CD14-positive monocyte (primary cell): ENCODE results near the gene HTR2A. TPM values are rescaled to one million over a fixed set of nuclear protein-coding genes. Genes with fewer than 3 reads are reported as not detected.

ENCODE experiments used
- DNase-seq, 3 donors: peaks; one replicate each; pipeline ENCODE4 v3.0.0-alpha.2; 2011 to 2022
- H2AFZ ChIP-seq: 2 replicates; pipeline ENCODE4 v1.6.0; 2012; ENCODE audit warnings: mild to moderate bottlenecking, low read depth, low read length, inconsistent platforms; ENCODE audit not compliant: insufficient read depth, poor library complexity, severe bottlenecking
- H3K27ac ChIP-seq, 2 donors: 1 replicate in 1 of 2; 2 replicates in 1 of 2; pipeline ENCODE4 v1.5.1; 2012 to 2013; ENCODE audit warnings: low read length in 2 of 2, control low read depth in 1 of 2, inconsistent platforms in 1 of 2, low read depth in 1 of 2, mild to moderate bottlenecking in 1 of 2
- H3K27me3 ChIP-seq, 2 donors: one replicate each; pipeline versions ENCODE4 v1.6.0 to v1.6.1; 2011 to 2013; ENCODE audit warnings: low read length in 2 of 2; ENCODE audit not compliant: control insufficient read depth in 2 of 2, insufficient read depth in 2 of 2
- H3K36me3 ChIP-seq, 2 donors: replicated peaks in 1 of 2; 1 replicate in 1 of 2; 2 replicates in 1 of 2; pipeline versions ENCODE4 v1.5.1 to v1.6.1; 2012 to 2013; ENCODE audit warnings: low read length in 2 of 2, control low read depth in 1 of 2, inconsistent platforms in 1 of 2, mild to moderate bottlenecking in 1 of 2; ENCODE audit not compliant: insufficient read depth in 2 of 2, control insufficient read depth in 1 of 2
- H3K4me1 ChIP-seq, 2 donors: 1 replicate in 1 of 2; 2 replicates in 1 of 2; pipeline versions ENCODE4 v1.5.1 to v1.6.1; 2012 to 2013; ENCODE audit warnings: low read length in 2 of 2, control low read depth in 1 of 2, inconsistent platforms in 1 of 2, mild to moderate bottlenecking in 1 of 2, moderate library complexity in 1 of 2; ENCODE audit not compliant: insufficient read depth in 2 of 2, control insufficient read depth in 1 of 2
- H3K4me2 ChIP-seq: replicated peaks from 2 replicates; pipeline ENCODE3; 2012; ENCODE audit warnings: low read length, moderate library complexity, mild to moderate bottlenecking; ENCODE audit not compliant: poor library complexity, severe bottlenecking; ENCODE audit errors: extremely low read depth
- H3K4me3 ChIP-seq, 3 experiments: fragments of 200-600 bp in 1 of 3; sonication (generic) in 1 of 3; replicated peaks in 1 of 3; 1 replicate in 2 of 3; 2 replicates in 1 of 3; pipeline ENCODE4 v1.5.1; 2011 to 2013; ENCODE audit warnings: low read length in 3 of 3, mild to moderate bottlenecking in 3 of 3, control low read depth in 2 of 3, low read depth in 2 of 3, inconsistent platforms in 1 of 3, moderate library complexity in 1 of 3
- H3K79me2 ChIP-seq: 2 replicates; pipeline ENCODE4 v1.6.0; 2012; ENCODE audit warnings: mild to moderate bottlenecking, control low read depth, inconsistent platforms, low read length, moderate library complexity; ENCODE audit not compliant: insufficient read depth
- H3K9ac ChIP-seq: 2 replicates; pipeline ENCODE4 v1.6.0; 2017; ENCODE audit warnings: low read length, mild to moderate bottlenecking; ENCODE audit not compliant: insufficient read depth, poor library complexity, severe bottlenecking
- H3K9me3 ChIP-seq, 2 donors: replicated peaks in 1 of 2; 1 replicate in 1 of 2; 2 replicates in 1 of 2; pipeline versions ENCODE4 v1.5.1 to v1.6.1; 2012 to 2013; ENCODE audit warnings: low read length in 2 of 2, control low read depth in 1 of 2; ENCODE audit not compliant: control insufficient read depth in 1 of 2, insufficient read depth in 1 of 2
- H4K20me1 ChIP-seq: 2 replicates; pipeline ENCODE4 v1.6.0; 2012; ENCODE audit warnings: mild to moderate bottlenecking, low read length, control low read depth, moderate library complexity; ENCODE audit not compliant: insufficient read depth
- H3K27ac Mint-ChIP-seq, 7 donors: one replicate each; pipeline ENCODE4 v1.8.0; 2020; ENCODE audit warnings: mild to moderate bottlenecking in 7 of 7, mixed read lengths in 7 of 7, moderate library complexity in 6 of 7, inconsistent platforms in 2 of 7
- H3K27me3 Mint-ChIP-seq, 3 donors: one replicate each; pipeline ENCODE4 v1.8.0; 2021 to 2022; ENCODE audit warnings: low read depth in 3 of 3, mild to moderate bottlenecking in 3 of 3, mixed read lengths in 3 of 3, moderate library complexity in 3 of 3, inconsistent platforms in 1 of 3
- H3K36me3 Mint-ChIP-seq, 2 donors: one replicate each; pipeline ENCODE4 v1.8.0; 2020; ENCODE audit warnings: mixed read lengths in 2 of 2, inconsistent platforms in 1 of 2, mild to moderate bottlenecking in 1 of 2
- H3K4me1 Mint-ChIP-seq: one replicate; pipeline ENCODE4 v1.8.0; 2020; ENCODE audit warnings: mild to moderate bottlenecking, mixed read lengths
- H3K4me3 Mint-ChIP-seq, 2 donors: one replicate each; pipeline ENCODE4 v1.8.0; 2020; ENCODE audit warnings: mild to moderate bottlenecking in 2 of 2, mixed read lengths in 2 of 2, moderate library complexity in 1 of 2
- H3K9me3 Mint-ChIP-seq, 7 donors: one replicate each; pipeline ENCODE4 v1.8.0; 2020 to 2022; ENCODE audit warnings: mixed read lengths in 7 of 7, mild to moderate bottlenecking in 6 of 7, moderate library complexity in 6 of 7, inconsistent platforms in 2 of 7
- WGBS: methylation state at CpG from one replicate; pipeline ENCODE4 v1.1.5; 2013; ENCODE audit warnings: missing lambda C conversion rate; ENCODE audit not compliant: insufficient coverage; 5-methylcytosine and 5-hydroxymethylcytosine counted together
- intact Hi-C, 2 donors: fragments of 100-400 bp; cut with micrococcal nuclease; formaldehyde crosslinking; loops; one replicate each; pipeline versions ENCODE4 v1.15.0 to v1.15.1; 2023
- polyA plus RNA-seq, 3 donors: library from polyadenylated mRNA; depleted of rRNA in 1 of 3; unstranded in 2 of 3; stranded (reverse) in 1 of 3; fragments of 300-500 nt in 2 of 3; fragments of >200 nt in 1 of 3; fragmentation: Illumina TruSeq in 2 of 3; gene quantifications; 1 replicate in 2 of 3; 2 replicates in 1 of 3; pipeline ENCODE4 v1.2.3, GENCODE V29; 2012 to 2021
- TF ChIP-seq, protein P1 (sequence below): fragments of 200-600 bp; IDR thresholded peaks from one replicate; pipeline ENCODE4 v1.8.0; 2022; ENCODE audit warnings: antibody characterized with exemption, mild to moderate bottlenecking

The HTR2A gene
- polyA plus RNA-seq, 3 donors = not detected

DNA sequence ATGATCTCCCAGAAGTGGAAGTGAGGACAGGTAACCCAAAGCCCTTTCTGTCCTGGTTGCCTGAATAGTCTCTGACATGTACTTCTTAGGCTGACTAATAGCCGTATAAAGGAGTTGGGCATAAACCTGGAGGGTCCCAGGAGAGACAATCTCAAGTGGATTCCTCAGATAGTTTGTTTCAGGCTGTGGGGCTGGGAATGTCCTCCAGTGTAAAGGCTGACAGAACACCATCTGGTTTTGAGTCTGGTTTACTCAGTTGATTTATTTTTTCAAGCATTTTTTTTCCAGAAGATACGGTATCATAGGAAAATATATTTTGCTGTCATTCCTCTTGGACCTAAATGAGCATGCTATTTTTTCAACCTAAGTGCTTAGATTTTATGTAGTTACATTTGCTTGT lies 15.2 kb downstream of the HTR2A start:
- H3K79me2 ChIP-seq = no peaks in the 10 kb centered on the region
- Mint-ChIP-seq H3K36me3 (no peaks in the 10 kb centered on the region), H3K27me3 (peaks cover 0 to 1% (median 0%) of the 10 kb centered on the region in 3 donors), H3K27ac (no peak overlapping the region), H3K4me3 (no peak overlapping the region), H3K9me3 (no peaks in the 10 kb centered on the region), H3K4me1 (peaks cover 16% of the 10 kb centered on the region)
- no peak overlapping the region for H3K27ac ChIP-seq
- H4K20me1 ChIP-seq = no peaks in the 10 kb centered on the region
- no peaks in the 10 kb centered on the region for H3K27me3 ChIP-seq
- intact Hi-C loops = no loop called here
- no peak overlapping the region for H3K4me3 ChIP-seq
- no peaks in the 10 kb centered on the region for H3K4me1 ChIP-seq
- H2AFZ ChIP-seq = no peak overlapping the region
- no peak overlapping the region for H3K9ac ChIP-seq
- no peaks in the 10 kb centered on the region for H3K36me3 ChIP-seq
- no peaks in the 10 kb centered on the region for H3K9me3 ChIP-seq
- DNase-seq = no peak
- WGBS = 100% methylated on average over 1 of the region's 2 CpGs
- no peak overlapping the region for H3K4me2 ChIP-seq
- TF ChIP-seq, protein P1, sequence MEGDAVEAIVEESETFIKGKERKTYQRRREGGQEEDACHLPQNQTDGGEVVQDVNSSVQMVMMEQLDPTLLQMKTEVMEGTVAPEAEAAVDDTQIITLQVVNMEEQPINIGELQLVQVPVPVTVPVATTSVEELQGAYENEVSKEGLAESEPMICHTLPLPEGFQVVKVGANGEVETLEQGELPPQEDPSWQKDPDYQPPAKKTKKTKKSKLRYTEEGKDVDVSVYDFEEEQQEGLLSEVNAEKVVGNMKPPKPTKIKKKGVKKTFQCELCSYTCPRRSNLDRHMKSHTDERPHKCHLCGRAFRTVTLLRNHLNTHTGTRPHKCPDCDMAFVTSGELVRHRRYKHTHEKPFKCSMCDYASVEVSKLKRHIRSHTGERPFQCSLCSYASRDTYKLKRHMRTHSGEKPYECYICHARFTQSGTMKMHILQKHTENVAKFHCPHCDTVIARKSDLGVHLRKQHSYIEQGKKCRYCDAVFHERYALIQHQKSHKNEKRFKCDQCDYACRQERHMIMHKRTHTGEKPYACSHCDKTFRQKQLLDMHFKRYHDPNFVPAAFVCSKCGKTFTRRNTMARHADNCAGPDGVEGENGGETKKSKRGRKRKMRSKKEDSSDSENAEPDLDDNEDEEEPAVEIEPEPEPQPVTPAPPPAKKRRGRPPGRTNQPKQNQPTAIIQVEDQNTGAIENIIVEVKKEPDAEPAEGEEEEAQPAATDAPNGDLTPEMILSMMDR = no peak

DNA sequence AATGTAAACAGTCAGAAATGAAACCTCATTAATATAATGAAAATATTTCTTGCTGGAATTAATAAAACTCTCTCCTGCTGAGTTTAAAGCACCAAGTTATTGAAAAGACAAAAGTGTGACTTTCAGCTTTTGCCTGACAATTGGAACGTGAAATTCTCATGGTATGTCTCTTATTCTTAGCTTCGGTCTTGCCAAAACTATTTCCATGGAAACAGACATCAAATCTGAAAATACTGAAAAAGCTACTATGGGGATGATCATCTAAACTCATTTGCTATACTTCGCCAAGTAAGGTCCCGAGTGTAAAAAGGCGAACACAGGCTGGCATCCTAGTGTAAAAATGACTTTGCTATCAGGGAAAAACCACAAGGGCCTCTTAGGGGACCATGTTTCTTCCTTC lies 22.8 kb downstream of the HTR2A start:
- intact Hi-C loops = no loop called here
- WGBS = 70% methylated on average over 2 of the region's 5 CpGs
- peaks cover 0 to 5% (median 0%) of the 10 kb centered on the region in 7 donors for H3K9me3 Mint-ChIP-seq
- H3K9ac ChIP-seq = no peak overlapping the region
- no peaks in the 10 kb centered on the region for H3K36me3 Mint-ChIP-seq
- no peaks in the 10 kb centered on the region for H3K27me3 ChIP-seq
- no peak overlapping the region for H3K4me3 Mint-ChIP-seq
- TF ChIP-seq, protein P1 = no peak
- no peaks in the 10 kb centered on the region for H3K36me3 ChIP-seq
- H3K79me2 ChIP-seq = no peaks in the 10 kb centered on the region
- H3K27ac Mint-ChIP-seq = no peak overlapping the region
- H3K4me2 ChIP-seq = no peak overlapping the region
- H2AFZ ChIP-seq = no peak overlapping the region
- H3K4me1 Mint-ChIP-seq = peaks cover 13% of the 10 kb centered on the region
- H3K27me3 Mint-ChIP-seq = no peaks in the 10 kb centered on the region
- no peaks in the 10 kb centered on the region for H3K4me1 ChIP-seq
- no peaks in the 10 kb centered on the region for H3K9me3 ChIP-seq
- no peak overlapping the region for H3K27ac ChIP-seq
- no peak overlapping the region for H3K4me3 ChIP-seq
- no peak for DNase-seq
- H4K20me1 ChIP-seq = no peaks in the 10 kb centered on the region
